ENCODE data around the gene IL6ST.
"Not testable (repeated sequence)": the region's sequence is repeated elsewhere in the genome, so short reads cannot be mapped to it uniquely, and the experiment has no call there.

The IL6ST gene

DNA sequence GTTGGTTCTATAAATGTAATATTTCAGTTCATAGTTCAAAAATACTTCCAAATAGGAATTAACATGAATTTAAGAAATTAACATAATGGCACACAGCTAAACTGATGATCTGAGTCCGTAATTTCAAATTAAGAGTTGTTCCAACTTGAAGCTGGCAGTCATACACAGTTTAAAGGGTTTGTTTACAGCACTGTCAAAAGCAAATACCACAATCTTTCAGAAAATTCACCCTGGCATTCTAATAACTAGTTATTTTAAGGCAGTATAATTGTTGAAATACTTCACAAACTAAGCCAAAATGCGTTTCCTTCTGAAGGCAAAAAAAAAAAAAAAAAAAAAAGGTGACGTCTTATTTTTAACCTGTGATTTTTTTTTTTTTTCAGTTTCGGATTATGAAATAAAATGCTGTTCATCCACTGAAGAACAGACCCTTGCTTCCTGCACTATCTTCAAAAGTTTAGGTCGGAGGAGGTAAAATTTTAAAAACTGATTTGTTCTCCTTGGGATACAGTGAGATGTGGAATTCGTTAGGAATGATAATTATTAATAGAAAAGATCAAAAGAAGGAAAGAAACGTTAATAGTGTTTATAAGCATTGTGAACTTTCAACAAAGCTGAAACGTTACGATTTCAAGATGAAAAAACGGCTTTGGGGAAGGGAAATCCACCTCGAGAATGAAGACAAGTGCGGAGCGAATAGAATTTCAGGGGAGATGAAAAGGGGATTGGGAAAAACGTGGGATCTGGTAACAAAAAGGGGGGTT, 850 bp downstream of the IL6ST start:
- Histone ChIP-seq H3K4me3 (ENCODE audit: low read length, poor library complexity, severe bottlenecking) (peak overlapping the region; percentile 91), H3K9me3 (ENCODE audit: insufficient read depth, low read depth, low read length) (no peaks in the 10 kb centered on the region), H3K4me2 (ENCODE audit: low read depth, low read length, poor library complexity, severe bottlenecking) (peak overlapping the region; percentile 89), H3K36me3 (ENCODE audit: insufficient read depth, low read length) (no peaks in the 10 kb centered on the region), H2AFZ (ENCODE audit: low read length) (peak overlapping the region; percentile 96), H3K79me2 (ENCODE audit: insufficient read depth, low read length) (0 out of 2 replicates have a peak, but pooled peaks cover 7% of the 10 kb centered on the region), H3K9ac (ENCODE audit: low read depth, low read length, poor library complexity, severe bottlenecking) (peak overlapping the region; percentile 73), H3K9me2 (replicated peaks; ENCODE audit: low read depth, low read length) (no peaks in the 10 kb centered on the region), H4K20me1 (ENCODE audit: insufficient read depth, low read length, poor library complexity, severe bottlenecking) (peaks cover 4% of the 10 kb centered on the region), H3K27me3 (ENCODE audit: insufficient read depth, low read length, poor library complexity, severe bottlenecking) (no peaks in the 10 kb centered on the region), H3F3A (ENCODE audit: low read depth) (no peaks in the 10 kb centered on the region), H3K4me1 (ENCODE audit: insufficient read depth, low read length, poor library complexity, severe bottlenecking) (peaks cover 32% of the 10 kb centered on the region)
- TF ChIP-seq, protein P1, sequence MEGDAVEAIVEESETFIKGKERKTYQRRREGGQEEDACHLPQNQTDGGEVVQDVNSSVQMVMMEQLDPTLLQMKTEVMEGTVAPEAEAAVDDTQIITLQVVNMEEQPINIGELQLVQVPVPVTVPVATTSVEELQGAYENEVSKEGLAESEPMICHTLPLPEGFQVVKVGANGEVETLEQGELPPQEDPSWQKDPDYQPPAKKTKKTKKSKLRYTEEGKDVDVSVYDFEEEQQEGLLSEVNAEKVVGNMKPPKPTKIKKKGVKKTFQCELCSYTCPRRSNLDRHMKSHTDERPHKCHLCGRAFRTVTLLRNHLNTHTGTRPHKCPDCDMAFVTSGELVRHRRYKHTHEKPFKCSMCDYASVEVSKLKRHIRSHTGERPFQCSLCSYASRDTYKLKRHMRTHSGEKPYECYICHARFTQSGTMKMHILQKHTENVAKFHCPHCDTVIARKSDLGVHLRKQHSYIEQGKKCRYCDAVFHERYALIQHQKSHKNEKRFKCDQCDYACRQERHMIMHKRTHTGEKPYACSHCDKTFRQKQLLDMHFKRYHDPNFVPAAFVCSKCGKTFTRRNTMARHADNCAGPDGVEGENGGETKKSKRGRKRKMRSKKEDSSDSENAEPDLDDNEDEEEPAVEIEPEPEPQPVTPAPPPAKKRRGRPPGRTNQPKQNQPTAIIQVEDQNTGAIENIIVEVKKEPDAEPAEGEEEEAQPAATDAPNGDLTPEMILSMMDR (conservative IDR thresholded peaks at IDR 0.05; ENCODE audit: low read length) = no peak

DNA sequence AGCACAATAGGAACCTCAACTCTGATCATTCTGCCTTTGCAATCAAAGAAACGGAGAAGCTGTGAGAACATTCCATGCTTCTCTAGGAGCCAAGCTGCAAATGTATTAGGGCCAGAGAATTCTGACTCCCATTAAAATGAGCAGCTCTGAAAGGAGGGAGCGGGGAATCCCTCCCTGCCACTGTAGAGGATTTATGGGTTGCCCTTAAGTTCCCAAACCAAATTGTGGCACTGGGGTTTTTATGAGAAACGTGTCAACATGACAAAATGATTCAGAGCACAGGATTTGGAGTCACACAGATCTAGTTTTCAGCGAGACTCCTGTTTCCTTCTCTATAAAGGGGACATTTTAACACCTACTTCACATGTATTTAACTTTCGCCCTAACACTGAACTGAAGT, 1.8 kb downstream of the IL6ST start:
- H3K36me3 ChIP-seq (ENCODE audit: insufficient read depth, low read length) = no peaks in the 10 kb centered on the region
- H2AFZ ChIP-seq (ENCODE audit: low read length) = no peak overlapping the region
- no peak overlapping the region for H3K9ac ChIP-seq (ENCODE audit: low read depth, low read length, poor library complexity, severe bottlenecking)
- H3K4me2 ChIP-seq (ENCODE audit: low read depth, low read length, poor library complexity, severe bottlenecking) = peak overlapping the region; percentile 89
- TF ChIP-seq, protein P1 (conservative IDR thresholded peaks at IDR 0.05; ENCODE audit: low read length) = no peak
- TF ChIP-seq EZH2phosphoT487 (IDR thresholded peaks at IDR 0.05; ENCODE audit: borderline replicate concordance) = no peak
- H3K4me3 ChIP-seq (ENCODE audit: low read length, poor library complexity, severe bottlenecking) = peak overlapping the region; percentile 0
- peaks cover 32% of the 10 kb centered on the region for H3K4me1 ChIP-seq (ENCODE audit: insufficient read depth, low read length, poor library complexity, severe bottlenecking)
- no peaks in the 10 kb centered on the region for H3K27me3 ChIP-seq (ENCODE audit: insufficient read depth, low read length, poor library complexity, severe bottlenecking)
- H3K9me2 ChIP-seq (replicated peaks; ENCODE audit: low read depth, low read length) = no peaks in the 10 kb centered on the region
- H3K79me2 ChIP-seq (ENCODE audit: insufficient read depth, low read length) = 0 out of 2 replicates have a peak, but pooled peaks cover 7% of the 10 kb centered on the region
- peaks cover 4% of the 10 kb centered on the region for H4K20me1 ChIP-seq (ENCODE audit: insufficient read depth, low read length, poor library complexity, severe bottlenecking)
- H3K9me3 ChIP-seq (ENCODE audit: insufficient read depth, low read depth, low read length) = no peaks in the 10 kb centered on the region
- H3F3A ChIP-seq (ENCODE audit: low read depth) = no peaks in the 10 kb centered on the region

DNA sequence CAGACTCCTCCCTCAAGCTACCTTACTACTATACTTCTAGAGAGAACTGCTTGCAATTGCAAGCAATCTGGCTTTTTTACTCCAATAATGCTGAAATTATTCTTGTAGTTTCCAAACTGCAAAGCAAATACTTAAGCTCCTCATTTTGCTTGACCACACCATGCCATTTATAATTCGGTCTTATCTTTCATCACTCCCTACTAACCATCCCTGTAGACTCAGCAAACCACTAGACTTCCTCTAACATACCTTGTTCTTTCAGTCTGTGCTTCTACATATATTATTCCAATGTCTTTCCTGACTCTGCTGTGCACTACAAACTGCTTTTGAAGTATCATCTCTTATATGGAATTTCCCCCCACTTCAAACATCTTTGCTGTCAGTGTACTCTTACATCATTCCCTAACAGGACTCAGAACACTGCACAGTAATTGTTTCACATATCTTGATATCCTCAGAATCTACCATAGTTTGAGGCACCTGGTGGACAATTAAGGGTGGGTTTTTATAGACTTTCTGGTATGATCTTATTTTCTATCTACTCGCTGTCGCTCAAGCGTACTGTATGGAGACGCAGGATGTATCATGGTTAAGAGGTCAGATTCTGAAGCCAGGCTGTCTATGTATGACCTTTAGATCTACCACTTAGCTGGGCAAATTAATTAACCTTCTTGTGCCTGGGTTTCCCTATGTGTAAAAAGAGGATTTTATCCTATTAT, 2.8 kb downstream of the IL6ST start:
- Histone ChIP-seq H3K9ac (ENCODE audit: low read depth, low read length, poor library complexity, severe bottlenecking) (no peak overlapping the region), H3K27me3 (ENCODE audit: insufficient read depth, low read length, poor library complexity, severe bottlenecking) (no peaks in the 10 kb centered on the region), H4K20me1 (ENCODE audit: insufficient read depth, low read length, poor library complexity, severe bottlenecking) (peaks cover 4% of the 10 kb centered on the region), H3K36me3 (ENCODE audit: insufficient read depth, low read length) (no peaks in the 10 kb centered on the region), H3K79me2 (ENCODE audit: insufficient read depth, low read length) (0 out of 2 replicates have a peak, but pooled peaks cover 7% of the 10 kb centered on the region), H2AFZ (ENCODE audit: low read length) (no peak overlapping the region), H3K9me3 (ENCODE audit: insufficient read depth, low read depth, low read length) (no peaks in the 10 kb centered on the region), H3K4me1 (ENCODE audit: insufficient read depth, low read length, poor library complexity, severe bottlenecking) (peaks cover 32% of the 10 kb centered on the region), H3K9me2 (replicated peaks; ENCODE audit: low read depth, low read length) (no peaks in the 10 kb centered on the region), H3F3A (ENCODE audit: low read depth) (no peaks in the 10 kb centered on the region), H3K4me3 (ENCODE audit: low read length, poor library complexity, severe bottlenecking) (peak overlapping the region; percentile 0), H3K4me2 (ENCODE audit: low read depth, low read length, poor library complexity, severe bottlenecking) (peak overlapping the region; percentile 89)
- TF ChIP-seq, protein P1 (conservative IDR thresholded peaks at IDR 0.05; ENCODE audit: low read length) = no peak
- no peak for TF ChIP-seq EZH2phosphoT487 (IDR thresholded peaks at IDR 0.05; ENCODE audit: borderline replicate concordance)

DNA sequence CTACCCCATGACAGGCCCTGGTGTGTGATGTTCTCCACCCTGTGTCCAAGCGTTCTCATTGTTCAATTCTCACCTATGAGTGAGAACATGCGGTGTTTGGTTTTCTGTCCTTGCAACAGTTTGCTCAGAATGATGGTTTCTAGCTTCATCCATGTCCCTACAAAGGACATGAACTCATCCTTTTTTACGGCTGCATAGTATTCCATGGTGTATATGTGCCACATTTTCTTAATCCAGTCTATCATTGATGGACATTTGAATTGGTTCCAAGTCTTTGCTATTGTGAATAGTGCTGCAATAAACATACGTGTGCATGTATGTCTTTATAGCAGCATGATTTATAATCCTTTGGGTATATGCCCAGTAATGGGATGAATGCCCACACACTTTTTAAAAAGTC, 3.9 kb downstream of the IL6ST start:
- not testable (repeated sequence) for H3K9me2 ChIP-seq (replicated peaks; ENCODE audit: low read depth, low read length); H3K9me3 ChIP-seq (ENCODE audit: insufficient read depth, low read depth, low read length); H3K27me3 ChIP-seq (ENCODE audit: insufficient read depth, low read length, poor library complexity, severe bottlenecking); H3K4me2 ChIP-seq (ENCODE audit: low read depth, low read length, poor library complexity, severe bottlenecking); H3K4me3 ChIP-seq (ENCODE audit: low read length, poor library complexity, severe bottlenecking); H4K20me1 ChIP-seq (ENCODE audit: insufficient read depth, low read length, poor library complexity, severe bottlenecking); H3K36me3 ChIP-seq (ENCODE audit: insufficient read depth, low read length); H3F3A ChIP-seq (ENCODE audit: low read depth); H3K79me2 ChIP-seq (ENCODE audit: insufficient read depth, low read length); H3K9ac ChIP-seq (ENCODE audit: low read depth, low read length, poor library complexity, severe bottlenecking); H2AFZ ChIP-seq (ENCODE audit: low read length)
- H3K4me1 ChIP-seq (ENCODE audit: insufficient read depth, low read length, poor library complexity, severe bottlenecking) = peaks cover 32% of the 10 kb centered on the region

All from Loucy (cell line).